ENCODE results near the gene CIART. TPM values are rescaled to one million over a fixed set of nuclear protein-coding genes. Genes with fewer than 3 reads are reported as not detected.

CIART gene
- total RNA-seq, 2 donors from 2014 or later: 0.66 to 1.3 TPM

GRCh38 chr1:150288822-150289221, 6.5 kb downstream of the CIART start:
- 81 to 84% methylated on average over 4 of the region's 4 CpGs for WGBS, 2 donors
- Histone ChIP-seq H3K4me1 (peaks cover 9% of the 10 kb centered on the region), H3K9me3 (no peaks in the 10 kb centered on the region), H3K36me3 (replicated peaks in 1 of 2; ENCODE audit: insufficient read depth in 1 of 2, low read depth in 2 of 2) (no peaks in the 10 kb centered on the region), H3K27me3 (no peaks in the 10 kb centered on the region), H3K27ac (no peak overlapping the region), H3K4me3 (no peak overlapping the region)
- DNase-seq (no peak), ATAC-seq (no peak)
- intact Hi-C loops (cut with DNase I): no loop called here
- TF ChIP-seq CTCF (IDR thresholded peaks at IDR 0.05): no peak
- TF ChIP-seq POLR2A (IDR thresholded peaks at IDR 0.05): no peak

- TF ChIP-seq POLR2A (IDR thresholded peaks at IDR 0.05): peak in 2 of 3 donors; percentile 73
- peak in 1 of 7 experiments; percentile 11 for TF ChIP-seq CTCF (IDR thresholded peaks at IDR 0.05)
- H3K27ac ChIP-seq: peak within 1 kb of the TSS in 2 of 4 donors; percentile 70 to 79
- H3K4me3 ChIP-seq: peak within 1 kb of the TSS in 1 of 2 donors; percentile 52
- WGBS, 2 donors: 4 to 8% methylated on average over 43 of the region's 43 CpGs
- intact Hi-C loops (cut with DNase I): no loop called here
- DNase-seq (peak; percentile 88 to 93 (median 90)), ATAC-seq (peak; percentile 99)
- H3K9me3 ChIP-seq: no peaks in the 10 kb centered on the region
- H3K4me1 ChIP-seq: peaks cover 17% of the 10 kb centered on the region
- H3K27me3 ChIP-seq: no peaks in the 10 kb centered on the region
- no peaks in the 10 kb centered on the region for H3K36me3 ChIP-seq (replicated peaks in 1 of 2; ENCODE audit: insufficient read depth in 1 of 2, low read depth in 2 of 2)
Observed at GRCh38 chr1:150293433-150294253, 11.3 kb downstream of the CIART start, which contains the start of gene MRPS21. Gene MRPS21 (plus strand): TSS chr1:150293861. CDS start chr1:150294367, 506 bp downstream.

- no peak for ATAC-seq
- intact Hi-C loops (cut with DNase I): no loop called here
Observed at GRCh38 chr1:150295476-150295875, 13.1 kb downstream of the CIART start.

GRCh38 chr1:150299716-150300115, 17.4 kb downstream of the CIART start:
- Histone ChIP-seq H3K4me1 (no peaks in the 10 kb centered on the region), H3K36me3 (replicated peaks in 1 of 2; ENCODE audit: insufficient read depth in 1 of 2, low read depth in 2 of 2) (peaks cover 7 to 14% of the 10 kb centered on the region in 2 donors), H3K27ac (no peak overlapping the region), H3K9me3 (no peaks in the 10 kb centered on the region), H3K27me3 (no peaks in the 10 kb centered on the region), H3K4me3 (no peak overlapping the region)
- WGBS, 2 donors: 95 to 100% methylated on average over 3 of the region's 3 CpGs
- TF ChIP-seq CTCF (IDR thresholded peaks at IDR 0.05) (no peak), POLR2A (IDR thresholded peaks at IDR 0.05) (no peak)
- DNase-seq: no peak
- ATAC-seq: no peak
- intact Hi-C loops (cut with DNase I): no loop called here

More at GRCh38 chr1:150295476-150295875, 13.1 kb downstream of the CIART start:
- 98% methylated on average over 2 of the region's 2 CpGs for WGBS, 2 donors
- no peaks in the 10 kb centered on the region for H3K9me3 ChIP-seq
- no peak overlapping the region for H3K4me3 ChIP-seq
- DNase-seq: no peak
- no peaks in the 10 kb centered on the region for H3K36me3 ChIP-seq (replicated peaks in 1 of 2; ENCODE audit: insufficient read depth in 1 of 2, low read depth in 2 of 2)
- H3K27me3 ChIP-seq: no peaks in the 10 kb centered on the region
- no peak for TF ChIP-seq POLR2A (IDR thresholded peaks at IDR 0.05)
- no peak for TF ChIP-seq CTCF (IDR thresholded peaks at IDR 0.05)
- no peak overlapping the region for H3K27ac ChIP-seq
- peaks cover 17% of the 10 kb centered on the region for H3K4me1 ChIP-seq
